GM06990 (cell line): ENCODE results near the gene PPP2R2C.

ENCODE experiments used
- DNase-seq: peaks from one replicate; pipeline ENCODE4 v3.0.0-alpha.2; 2011; ENCODE audit not compliant: insufficient read length; ENCODE audit errors: extremely low read depth
- H3K27me3 ChIP-seq: replicated peaks from 2 replicates; pipeline ENCODE4 v1.6.0; 2011; ENCODE audit warnings: low read length; ENCODE audit not compliant: control insufficient read depth, insufficient read depth
- H3K36me3 ChIP-seq: 2 replicates; pipeline ENCODE4 v1.5.1; 2011; ENCODE audit warnings: low read length; ENCODE audit not compliant: control insufficient read depth, insufficient read depth
- H3K4me3 ChIP-seq: replicated peaks from 2 replicates; pipeline ENCODE4 v1.5.1; 2011; ENCODE audit warnings: low read depth, mild to moderate bottlenecking, control low read depth, low read length
- CTCF ChIP-seq: IDR thresholded peaks from 2 replicates; pipeline ENCODE4 v1.5.1; 2011; ENCODE audit warnings: low read length, control low read depth, mild to moderate bottlenecking, inconsistent platforms; ENCODE audit not compliant: insufficient read depth, poor library complexity, severe bottlenecking

The PPP2R2C gene

GRCh38 chr4:6383929-6384328 is 88.5 kb downstream of the PPP2R2C start:
- no peak overlapping the region for H3K4me3 ChIP-seq
- H3K36me3 ChIP-seq = no peaks in the 10 kb centered on the region
- TF ChIP-seq CTCF = no peak
- no peak for DNase-seq
- H3K27me3 ChIP-seq = no peaks in the 10 kb centered on the region; the same call in 1 of the 2 replicates

- DNase-seq = no peak
- Histone ChIP-seq H3K4me3 (no peak overlapping the region), H3K36me3 (no peaks in the 10 kb centered on the region), H3K27me3 (no peaks in the 10 kb centered on the region; the same call in 1 of the 2 replicates)
- no peak for TF ChIP-seq CTCF
These were observed 89.4 kb downstream of the PPP2R2C start for GRCh38 chr4:6383009-6383404.

- Histone ChIP-seq H3K27me3 (peaks cover 2% of the 10 kb centered on the region; the same call in 1 of the 2 replicates), H3K36me3 (no peaks in the 10 kb centered on the region), H3K4me3 (no peak overlapping the region)
- TF ChIP-seq CTCF = no peak
- no peak for DNase-seq
These were observed 90.8 kb downstream of the PPP2R2C start for GRCh38 chr4:6381571-6382123.

GRCh38 chr4:6380746-6381410 is 91.5 kb downstream of the PPP2R2C start:
- TF ChIP-seq CTCF = no peak
- H3K4me3 ChIP-seq = no peak overlapping the region
- no peaks in the 10 kb centered on the region for H3K36me3 ChIP-seq
- H3K27me3 ChIP-seq = peaks cover 2% of the 10 kb centered on the region; the same call in 1 of the 2 replicates
- no peak for DNase-seq

- no peak for DNase-seq
- Histone ChIP-seq H3K27me3 (peaks cover 2% of the 10 kb centered on the region; the same call in 1 of the 2 replicates), H3K36me3 (no peaks in the 10 kb centered on the region), H3K4me3 (no peak overlapping the region)
- TF ChIP-seq CTCF = no peak
These were observed 92.4 kb downstream of the PPP2R2C start for GRCh38 chr4:6379767-6380745.
